Epithelial cell of umbilical artery (primary cell): Measurements from ENCODE around the gene CABP1. TPM values are rescaled to one million over a fixed set of nuclear protein-coding genes. Genes with fewer than 3 reads are reported as not detected.

ENCODE experiments used
- total RNA-seq: library from RNA; depleted of rRNA; stranded (reverse); fragments of >200 nt; gene quantifications from 2 replicates; pipeline ENCODE4 v1.2.3, GENCODE V29; 2014

CABP1 gene
- not detected in 2 replicates for total RNA-seq

DNA sequence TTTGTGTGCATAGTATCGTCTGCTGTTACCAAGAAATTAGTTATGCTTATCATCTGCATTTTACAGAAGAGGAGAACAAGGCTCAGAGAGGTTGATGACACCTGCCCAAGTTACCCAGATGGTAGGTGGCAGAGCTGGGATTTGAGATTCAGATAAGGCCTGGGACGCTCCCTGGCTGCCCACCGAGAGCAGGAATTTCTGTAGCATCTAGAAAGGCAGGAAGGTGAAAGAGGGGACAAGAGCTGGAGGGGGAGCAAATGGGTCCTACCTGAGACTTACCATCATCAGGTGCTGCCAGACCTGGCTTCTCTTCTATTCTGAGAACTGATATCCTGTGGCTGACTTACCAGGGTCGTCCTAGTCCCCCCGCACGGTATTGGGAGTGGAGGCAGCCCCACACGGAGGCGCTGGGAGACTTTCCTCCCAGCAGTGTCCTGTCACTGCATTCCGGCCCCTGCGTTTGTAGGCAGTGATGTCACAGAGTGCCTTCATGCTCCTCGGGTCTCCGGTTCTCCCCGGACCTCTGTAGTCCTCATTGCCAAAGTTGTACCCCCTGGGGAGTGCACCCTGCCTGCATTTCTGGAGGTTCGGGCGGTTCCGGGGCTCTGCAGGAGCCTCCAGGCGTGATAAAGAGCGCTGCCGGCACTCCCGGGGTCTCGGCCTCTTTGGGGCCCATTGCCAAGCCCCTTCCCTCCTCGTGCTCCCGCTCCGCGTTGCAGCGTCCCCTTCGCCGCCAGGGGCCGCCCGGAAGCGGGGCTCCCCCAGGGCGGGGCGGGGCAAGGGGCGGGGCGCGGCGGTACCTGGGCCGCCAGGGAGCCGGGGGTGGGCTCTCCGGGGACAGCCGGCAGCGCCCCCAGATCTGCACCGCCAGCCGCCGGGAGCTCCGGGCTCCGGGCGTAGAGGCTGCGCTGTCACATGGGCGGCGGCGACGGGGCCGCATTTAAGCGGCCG lies at the start of gene CABP1:
Gene CABP1 (plus strand): TSS at position 856 of the 951 bp plus-strand sequence. CDS start 60 bp downstream, at position 916.

DNA sequence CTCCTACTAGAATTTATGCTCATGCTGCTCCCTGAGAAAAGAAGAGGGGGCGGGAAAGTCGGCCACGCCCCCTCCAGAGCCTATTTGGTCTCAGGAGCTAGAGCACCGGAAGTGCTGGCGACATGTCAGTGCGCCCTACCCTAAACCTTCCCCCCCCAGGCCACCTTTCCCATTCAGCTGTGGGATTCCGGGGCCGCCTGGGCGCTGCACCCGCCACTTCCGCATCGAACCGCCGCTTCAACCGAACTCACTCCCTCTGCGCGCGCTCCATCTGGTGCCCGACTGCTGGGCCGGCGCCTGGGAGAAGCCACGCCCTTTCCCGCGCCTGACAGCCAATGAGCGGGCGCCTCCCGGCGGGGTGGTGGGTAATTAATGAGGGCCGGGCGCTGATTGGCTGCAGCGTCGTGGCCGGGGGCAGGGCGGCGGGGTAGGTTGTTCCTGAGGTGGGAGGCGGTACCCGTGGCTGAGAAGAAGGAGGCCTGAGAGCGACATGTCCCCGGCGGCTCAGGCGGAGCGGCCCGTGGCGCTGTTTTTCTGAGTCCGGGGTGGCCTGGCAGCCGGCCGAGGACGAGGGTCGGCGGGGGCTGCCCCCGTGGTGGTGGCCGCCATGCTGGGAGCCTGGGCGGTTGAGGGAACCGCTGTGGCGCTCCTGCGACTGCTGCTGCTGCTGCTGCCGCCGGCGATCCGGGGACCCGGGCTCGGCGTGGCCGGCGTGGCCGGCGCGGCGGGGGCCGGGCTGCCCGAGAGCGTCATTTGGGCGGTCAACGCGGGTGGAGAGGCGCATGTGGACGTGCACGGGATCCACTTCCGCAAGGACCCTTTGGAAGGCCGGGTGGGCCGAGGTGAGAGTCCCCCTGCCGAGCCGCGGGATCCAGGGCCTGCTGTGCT lies 46.5 kb downstream of the CABP1 start, which contains the start of gene MLEC:
Gene MLEC (plus strand): TSS at position 460 of the 888 bp plus-strand sequence. CDS start 148 bp downstream, at position 608.

DNA sequence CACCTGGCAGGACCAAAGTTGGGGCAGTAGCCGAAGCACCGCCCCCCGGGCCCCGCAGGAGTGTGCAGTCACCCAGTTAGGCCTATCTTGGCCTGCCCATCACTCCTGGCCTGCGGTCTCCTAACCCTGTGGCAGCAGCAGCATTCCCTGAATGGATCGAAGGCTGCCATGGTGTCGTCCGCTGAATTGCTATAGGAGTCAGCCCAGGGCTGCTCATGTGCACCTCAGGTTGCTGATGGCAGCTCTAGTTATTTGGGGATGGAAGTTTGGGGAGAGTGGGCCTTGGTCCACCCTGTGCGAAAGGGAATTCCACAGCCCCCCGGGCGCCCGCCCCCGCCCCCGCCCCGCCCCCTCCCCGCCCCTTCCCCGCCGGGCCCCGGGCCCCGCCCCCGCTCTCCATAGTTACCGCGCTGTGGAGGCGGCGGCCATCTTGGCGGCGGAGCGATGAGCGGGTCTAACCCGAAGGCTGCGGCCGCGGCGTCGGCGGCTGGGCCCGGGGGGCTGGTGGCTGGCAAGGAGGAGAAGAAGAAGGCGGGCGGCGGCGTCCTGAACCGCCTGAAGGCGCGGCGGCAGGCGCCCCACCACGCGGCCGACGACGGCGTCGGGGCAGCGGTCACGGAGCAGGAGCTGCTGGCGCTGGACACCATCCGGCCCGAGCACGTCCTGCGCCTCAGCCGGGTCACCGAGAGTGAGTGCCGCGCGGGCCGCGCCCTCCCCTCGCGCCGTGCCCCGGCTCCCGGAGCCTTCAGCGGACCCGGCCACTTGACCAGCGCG lies 69.8 kb downstream of the CABP1 start, which contains the start of gene UNC119B:
Gene UNC119B (plus strand): TSS at position 428 of the 774 bp plus-strand sequence. CDS start 17 bp downstream, at position 445.

Other genes with a start within 250 kb of the CABP1 start
- 374 and 634 TPM in 2 replicates for gene COX6A1, start 202.5 kb upstream of the CABP1 start, total RNA-seq
- 56.4 and 58.5 TPM in 2 replicates for gene TRIAP1, start 194.2 kb upstream of the CABP1 start, total RNA-seq
- gene GATC, start 194.2 kb upstream of the CABP1 start, total RNA-seq: 21.1 and 24.5 TPM in 2 replicates
- 337 and 355 TPM in 2 replicates for gene SRSF9, start 170.9 kb upstream of the CABP1 start, total RNA-seq
- gene DYNLL1, start 144.5 kb upstream of the CABP1 start, total RNA-seq: 324 and 483 TPM in 2 replicates
- gene COQ5, start 111.5 kb upstream of the CABP1 start, total RNA-seq: 34.8 and 51.8 TPM in 2 replicates
- gene RNF10, start 106.3 kb upstream of the CABP1 start, total RNA-seq: 67.5 and 107 TPM in 2 replicates
- gene POP5, start 59.2 kb upstream of the CABP1 start, total RNA-seq: 48.3 and 58.1 TPM in 2 replicates
- 82.2 and 82.5 TPM in 2 replicates for gene MLEC, start 46.5 kb downstream of the CABP1 start, total RNA-seq
- gene UNC119B, start 69.8 kb downstream of the CABP1 start, total RNA-seq: 20.1 and 27.7 TPM in 2 replicates
- gene ACADS, start 85.2 kb downstream of the CABP1 start, total RNA-seq: 13.6 and 15.2 TPM in 2 replicates